Measurements from ENCODE around the gene MTUS2.

GRCh38 chr13:29383476-29383875 is 563.3 kb downstream of the MTUS2 start:
- TF ChIP-seq EZH2phosphoT487 (IDR thresholded peaks at IDR 0.05; ENCODE audit: low read length) (no peak), CTCF (IDR thresholded peaks at IDR 0.05; ENCODE audit: low read length) (no peak)

Data from MM.1S (cell line).